ENCODE measurements around the gene DBNDD1.

DNA sequence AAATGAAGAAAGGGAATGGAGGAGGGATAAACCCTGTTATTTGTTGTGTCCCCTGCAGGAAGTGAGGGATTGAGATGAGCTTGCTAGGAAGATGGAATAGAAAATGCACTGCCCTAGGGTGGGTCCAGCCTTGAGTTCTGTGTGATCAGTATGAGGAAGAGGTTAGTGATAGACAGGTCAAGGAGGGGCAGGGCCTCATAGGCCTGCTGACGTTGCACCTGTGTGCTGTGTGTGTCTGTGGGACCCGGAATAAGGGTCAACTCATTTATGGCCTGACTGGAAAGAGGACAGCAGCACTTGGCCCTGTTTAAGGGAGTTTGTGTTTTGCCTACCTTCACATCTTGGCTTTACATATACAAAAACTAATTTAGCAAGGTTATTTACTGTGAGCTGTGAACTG is 44.4 kb downstream of the DBNDD1 start:
- TF ChIP-seq, protein P1, sequence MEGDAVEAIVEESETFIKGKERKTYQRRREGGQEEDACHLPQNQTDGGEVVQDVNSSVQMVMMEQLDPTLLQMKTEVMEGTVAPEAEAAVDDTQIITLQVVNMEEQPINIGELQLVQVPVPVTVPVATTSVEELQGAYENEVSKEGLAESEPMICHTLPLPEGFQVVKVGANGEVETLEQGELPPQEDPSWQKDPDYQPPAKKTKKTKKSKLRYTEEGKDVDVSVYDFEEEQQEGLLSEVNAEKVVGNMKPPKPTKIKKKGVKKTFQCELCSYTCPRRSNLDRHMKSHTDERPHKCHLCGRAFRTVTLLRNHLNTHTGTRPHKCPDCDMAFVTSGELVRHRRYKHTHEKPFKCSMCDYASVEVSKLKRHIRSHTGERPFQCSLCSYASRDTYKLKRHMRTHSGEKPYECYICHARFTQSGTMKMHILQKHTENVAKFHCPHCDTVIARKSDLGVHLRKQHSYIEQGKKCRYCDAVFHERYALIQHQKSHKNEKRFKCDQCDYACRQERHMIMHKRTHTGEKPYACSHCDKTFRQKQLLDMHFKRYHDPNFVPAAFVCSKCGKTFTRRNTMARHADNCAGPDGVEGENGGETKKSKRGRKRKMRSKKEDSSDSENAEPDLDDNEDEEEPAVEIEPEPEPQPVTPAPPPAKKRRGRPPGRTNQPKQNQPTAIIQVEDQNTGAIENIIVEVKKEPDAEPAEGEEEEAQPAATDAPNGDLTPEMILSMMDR (IDR thresholded peaks at IDR 0.05; ENCODE audit: low read depth, low read length), result no peak
- no peak for TF ChIP-seq MAX (IDR thresholded peaks at IDR 0.05; ENCODE audit: low read depth, low read length)
- no peak for TF ChIP-seq POLR2A (IDR thresholded peaks at IDR 0.05; ENCODE audit: extremely low read depth, insufficient read length)
- no peak for TF ChIP-seq MYC (IDR thresholded peaks at IDR 0.05; ENCODE audit: low read depth, low read length)

Data from NB4 (cell line).